HUES48 (cell line): ENCODE results near the gene PTCD1.
A peak's percentile ranks its signal among the peaks of the same experiment; 100 is the strongest.
"Not testable (repeated sequence)": the region's sequence is repeated elsewhere in the genome, so short reads cannot be mapped to it uniquely, and the experiment has no call there.

Source experiments
- H3K27ac ChIP-seq: one replicate; pipeline ENCODE4 v1.7.0; 2013; ENCODE audit warnings: low read depth, low read length, inconsistent platforms
- H3K27me3 ChIP-seq: 2 replicates; pipeline ENCODE4 v1.6.1; 2013; ENCODE audit warnings: mild to moderate bottlenecking, low read length; ENCODE audit not compliant: control insufficient read depth, insufficient read depth
- H3K36me3 ChIP-seq: 2 replicates; pipeline ENCODE4 v1.6.1; 2013; ENCODE audit warnings: low read length; ENCODE audit not compliant: control insufficient read depth, insufficient read depth
- H3K4me1 ChIP-seq: 2 replicates; pipeline ENCODE4 v1.6.1; 2013; ENCODE audit warnings: mild to moderate bottlenecking, low read length; ENCODE audit not compliant: control insufficient read depth, insufficient read depth
- H3K4me3 ChIP-seq: 2 replicates; pipeline ENCODE4 v1.5.1; 2013; ENCODE audit warnings: mild to moderate bottlenecking, low read depth, low read length
- H3K9ac ChIP-seq: 2 replicates; pipeline ENCODE4 v1.6.1; 2013; ENCODE audit warnings: mild to moderate bottlenecking, low read depth, low read length, moderate library complexity
- H3K9me3 ChIP-seq: 2 replicates; pipeline ENCODE4 v1.6.1; 2013; ENCODE audit warnings: low read length; ENCODE audit not compliant: control insufficient read depth, insufficient read depth

The PTCD1 gene

GRCh38 chr7:99385564-99385963 lies 53.0 kb downstream of the PTCD1 start:
- H3K36me3 ChIP-seq: peaks cover 33% of the 10 kb centered on the region
- no peaks in the 10 kb centered on the region for H3K9me3 ChIP-seq
- no peak overlapping the region for H3K9ac ChIP-seq
- no peak overlapping the region for H3K4me3 ChIP-seq
- H3K27ac ChIP-seq: no peak overlapping the region
- no peaks in the 10 kb centered on the region for H3K4me1 ChIP-seq
- H3K27me3 ChIP-seq: no peaks in the 10 kb centered on the region

GRCh38 chr7:99384523-99384922 lies 54.1 kb downstream of the PTCD1 start:
- Histone ChIP-seq H3K9ac (no peak overlapping the region), H3K36me3 (peaks cover 23% of the 10 kb centered on the region), H3K4me1 (0 out of 2 replicates have a peak, but pooled peaks cover 7% of the 10 kb centered on the region), H3K9me3 (no peaks in the 10 kb centered on the region), H3K27ac (no peak overlapping the region), H3K27me3 (no peaks in the 10 kb centered on the region), H3K4me3 (no peak overlapping the region)

GRCh38 chr7:99383791-99384370 lies 54.7 kb downstream of the PTCD1 start:
- Histone ChIP-seq H3K9ac (no peak overlapping the region), H3K27me3 (no peaks in the 10 kb centered on the region), H3K4me3 (no peak overlapping the region), H3K9me3 (no peaks in the 10 kb centered on the region), H3K36me3 (peaks cover 26% of the 10 kb centered on the region), H3K27ac (no peak overlapping the region), H3K4me1 (0 out of 2 replicates have a peak, but pooled peaks cover 9% of the 10 kb centered on the region)

- Histone ChIP-seq H3K9ac (no peak overlapping the region), H3K36me3 (peaks cover 23% of the 10 kb centered on the region), H3K27me3 (no peaks in the 10 kb centered on the region), H3K4me1 (0 out of 2 replicates have a peak, but pooled peaks cover 9% of the 10 kb centered on the region), H3K9me3 (no peaks in the 10 kb centered on the region), H3K4me3 (no peak overlapping the region), H3K27ac (no peak overlapping the region)
These were observed 55.4 kb downstream of the PTCD1 start for GRCh38 chr7:99383203-99383602.

- H3K4me1 ChIP-seq: 0 out of 2 replicates have a peak, but pooled peaks cover 9% of the 10 kb centered on the region
- no peak overlapping the region for H3K9ac ChIP-seq
- H3K4me3 ChIP-seq: no peak overlapping the region
- H3K9me3 ChIP-seq: no peaks in the 10 kb centered on the region
- H3K27ac ChIP-seq: no peak overlapping the region
- peaks cover 20% of the 10 kb centered on the region for H3K36me3 ChIP-seq
- no peaks in the 10 kb centered on the region for H3K27me3 ChIP-seq
These were observed 56.9 kb downstream of the PTCD1 start for GRCh38 chr7:99381664-99382075.

- Histone ChIP-seq H3K27ac (no peak overlapping the region), H3K36me3 (peaks cover 16% of the 10 kb centered on the region), H3K27me3 (no peaks in the 10 kb centered on the region), H3K9ac (no peak overlapping the region), H3K9me3 (no peaks in the 10 kb centered on the region), H3K4me3 (no peak overlapping the region), H3K4me1 (0 out of 2 replicates have a peak, but pooled peaks cover 9% of the 10 kb centered on the region)
These were observed 57.6 kb downstream of the PTCD1 start for GRCh38 chr7:99380823-99381663.

- Histone ChIP-seq H3K4me3 (no peak overlapping the region), H3K27ac (no peak overlapping the region), H3K9ac (no peak overlapping the region), H3K27me3 (no peaks in the 10 kb centered on the region), H3K9me3 (no peaks in the 10 kb centered on the region), H3K36me3 (peaks cover 16% of the 10 kb centered on the region), H3K4me1 (0 out of 2 replicates have a peak, but pooled peaks cover 9% of the 10 kb centered on the region)
These were observed 58.4 kb downstream of the PTCD1 start for GRCh38 chr7:99380032-99380822.

GRCh38 chr7:99379693-99380031 lies 58.9 kb downstream of the PTCD1 start:
- H3K4me3 ChIP-seq, H3K27me3 ChIP-seq, H3K4me1 ChIP-seq, H3K9ac ChIP-seq, H3K9me3 ChIP-seq, H3K27ac ChIP-seq: not testable (repeated sequence)
- peaks cover 16% of the 10 kb centered on the region for H3K36me3 ChIP-seq

GRCh38 chr7:99379043-99379577 lies 59.5 kb downstream of the PTCD1 start:
- H3K27me3 ChIP-seq: no peaks in the 10 kb centered on the region
- H3K27ac ChIP-seq: no peak overlapping the region
- H3K36me3 ChIP-seq: peaks cover 16% of the 10 kb centered on the region
- no peak overlapping the region for H3K4me3 ChIP-seq
- H3K4me1 ChIP-seq: 0 out of 2 replicates have a peak, but pooled peaks cover 9% of the 10 kb centered on the region
- no peak overlapping the region for H3K9ac ChIP-seq
- no peaks in the 10 kb centered on the region for H3K9me3 ChIP-seq

GRCh38 chr7:99375070-99375807 lies 63.4 kb downstream of the PTCD1 start:
- Histone ChIP-seq H3K36me3 (peaks cover 8% of the 10 kb centered on the region), H3K4me1 (0 out of 2 replicates have a peak, but pooled peaks cover 12% of the 10 kb centered on the region), H3K27me3 (no peaks in the 10 kb centered on the region), H3K4me3 (peak overlapping the region; percentile 83), H3K27ac (no peak overlapping the region), H3K9ac (no peak overlapping the region), H3K9me3 (no peaks in the 10 kb centered on the region)
